Transverse colon (tissue), 4 donors: ENCODE results near the gene ARMC5. TPM values are rescaled to one million over a fixed set of nuclear protein-coding genes. Genes with fewer than 3 reads are reported as not detected.

Experiments
- DNase-seq: peaks from one replicate; pipeline ENCODE4 v3.0.0-alpha.2; 2019
- H3K27ac ChIP-seq, 4 donors: fragments of 200-600 bp; sonication (generic); 2 replicates each; pipeline ENCODE4 v1.5.1; 2016 to 2018; ENCODE audit warnings: inconsistent platforms in 4 of 4
- H3K27me3 ChIP-seq: fragments of 200-600 bp; sonication (generic); 2 replicates; pipeline ENCODE4 v1.5.1; 2017; ENCODE audit warnings: inconsistent platforms
- H3K36me3 ChIP-seq, 4 donors: fragments of 200-600 bp; sonication (generic); 2 replicates each; pipeline ENCODE4 v1.5.1; 2017 to 2019; ENCODE audit warnings: inconsistent platforms in 4 of 4
- H3K4me1 ChIP-seq, 4 donors: fragments of 200-600 bp; sonication (generic); 2 replicates each; pipeline ENCODE4 v1.5.1; 2017 to 2020; ENCODE audit warnings: inconsistent platforms in 4 of 4
- H3K4me3 ChIP-seq, 4 donors: fragments of 200-600 bp; sonication (generic); 1 replicate in 1 of 4; 2 replicates in 3 of 4; pipeline versions ENCODE4 v1.5.1 to v1.6.1; 2017 to 2019; ENCODE audit warnings: inconsistent platforms in 4 of 4
- H3K9me3 ChIP-seq, 2 donors: fragments of 200-600 bp; sonication (generic); 2 replicates each; pipeline ENCODE4 v1.5.1; 2017 to 2019; ENCODE audit warnings: inconsistent platforms in 2 of 2
- EP300 ChIP-seq: sonication (generic); formaldehyde crosslinking; IDR thresholded peaks from one replicate; pipeline ENCODE4 v1.6.1; 2017; ENCODE audit warnings: antibody characterized with exemption, low read depth
- POLR2A ChIP-seq: fragments of 450-650 bp; IDR thresholded peaks from one replicate; pipeline ENCODE4 v1.6.1; 2016; ENCODE audit warnings: antibody characterized with exemption, mild to moderate bottlenecking, moderate library complexity
- POLR2AphosphoS5 ChIP-seq, 3 donors: sonication (generic); formaldehyde crosslinking; IDR thresholded peaks; one replicate each; pipeline ENCODE4 v1.6.1; 2016; ENCODE audit warnings: antibody characterized with exemption in 3 of 3
- WGBS, 2 donors: methylation state at CpG; one replicate each; pipeline ENCODE4 v1.1.5; 2018; ENCODE audit warnings: low coverage in 1 of 2; 5-methylcytosine and 5-hydroxymethylcytosine counted together
- in situ Hi-C, 4 donors: fragments of 200-750 bp; cut with MboI; loops; one replicate each; pipeline versions ENCODE4 v1.15.0 to v1.15.1; 2017; ENCODE audit warnings: low sequenced_read_pairs in 3 of 4, low pct_ligation_motif_present in 1 of 4, low pct_unique_long_range_greater_than_20kb in 1 of 4
- intact Hi-C: fragments of 100-400 bp; cut with DNase I; formaldehyde crosslinking; loops from one replicate; pipeline ENCODE4 v1.15.1; 2023; ENCODE audit warnings: low total_unique reads
- total RNA-seq, 4 donors: library from RNA; depleted of rRNA; stranded (reverse); fragments of >200 nt; gene quantifications; one replicate each; pipeline ENCODE4 v1.1.0, GENCODE V29; 2016
- TF ChIP-seq, protein P1 (sequence below), 5 experiments: fragments of 200-600 bp in 3 of 5; fragments of 450-650 bp in 2 of 5; sonication (generic) in 3 of 5; IDR thresholded peaks; 1 replicate in 2 of 5; 2 replicates in 3 of 5; pipeline ENCODE4 v1.5.1; 2016 to 2017; ENCODE audit warnings: antibody characterized with exemption in 5 of 5, inconsistent platforms in 3 of 5, mild to moderate bottlenecking in 2 of 5, moderate library complexity in 1 of 5

The ARMC5 gene
- total RNA-seq, 4 donors from 2014 or later = 3.2 to 17.6 (median 8.4) TPM

- DNase-seq = peak; percentile 81
- no peaks in the 10 kb centered on the region for H3K9me3 ChIP-seq
- in situ Hi-C loops = loop anchor here in 1 of 4 donors (25.0 kb wide), 1 partner anchor 101 kb away; the partner anchor contains the start of gene ITGAD
Measured at GRCh38 chr16:31487720-31488467, 28.6 kb downstream of the ARMC5 start.

GRCh38 chr16:31488468-31489297 is 29.4 kb downstream of the ARMC5 start:
- in situ Hi-C loops = loop anchor here in 1 of 4 donors (25.0 kb wide), 1 partner anchor 101 kb away; the partner anchor contains the start of gene ITGAD
- TF ChIP-seq, protein P1, sequence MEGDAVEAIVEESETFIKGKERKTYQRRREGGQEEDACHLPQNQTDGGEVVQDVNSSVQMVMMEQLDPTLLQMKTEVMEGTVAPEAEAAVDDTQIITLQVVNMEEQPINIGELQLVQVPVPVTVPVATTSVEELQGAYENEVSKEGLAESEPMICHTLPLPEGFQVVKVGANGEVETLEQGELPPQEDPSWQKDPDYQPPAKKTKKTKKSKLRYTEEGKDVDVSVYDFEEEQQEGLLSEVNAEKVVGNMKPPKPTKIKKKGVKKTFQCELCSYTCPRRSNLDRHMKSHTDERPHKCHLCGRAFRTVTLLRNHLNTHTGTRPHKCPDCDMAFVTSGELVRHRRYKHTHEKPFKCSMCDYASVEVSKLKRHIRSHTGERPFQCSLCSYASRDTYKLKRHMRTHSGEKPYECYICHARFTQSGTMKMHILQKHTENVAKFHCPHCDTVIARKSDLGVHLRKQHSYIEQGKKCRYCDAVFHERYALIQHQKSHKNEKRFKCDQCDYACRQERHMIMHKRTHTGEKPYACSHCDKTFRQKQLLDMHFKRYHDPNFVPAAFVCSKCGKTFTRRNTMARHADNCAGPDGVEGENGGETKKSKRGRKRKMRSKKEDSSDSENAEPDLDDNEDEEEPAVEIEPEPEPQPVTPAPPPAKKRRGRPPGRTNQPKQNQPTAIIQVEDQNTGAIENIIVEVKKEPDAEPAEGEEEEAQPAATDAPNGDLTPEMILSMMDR (IDR thresholded peaks at IDR 0.05) = no peak
- TF ChIP-seq POLR2A (no peak), POLR2AphosphoS5 (IDR thresholded peaks at IDR 0.05) (no peak), EP300 (no peak)
- DNase-seq = no peak
- peaks cover 8% of the 10 kb centered on the region for H3K27me3 ChIP-seq
- H3K36me3 ChIP-seq = peaks cover 0 to 10% (median 0%) of the 10 kb centered on the region in 4 donors
- peak overlapping the region in 3 of 4 donors; percentile 36 to 54 (median 46) for H3K4me3 ChIP-seq
- WGBS, 2 donors = 86% methylated on average over 53 of the region's 77 CpGs; no CpG with 5 or more reads in 1 of the 2 donors
- H3K4me1 ChIP-seq = peaks cover 4 to 29% (median 17%) of the 10 kb centered on the region in 4 donors
- H3K27ac ChIP-seq = no peak overlapping the region
- no peaks in the 10 kb centered on the region for H3K9me3 ChIP-seq
- intact Hi-C loops = no loop called here

More at GRCh38 chr16:31487720-31488467, 28.6 kb downstream of the ARMC5 start:
- TF ChIP-seq POLR2A (peak; percentile 52), POLR2AphosphoS5 (IDR thresholded peaks at IDR 0.05) (peak; percentile 26 to 62 (median 57))
- TF ChIP-seq, protein P1 (IDR thresholded peaks at IDR 0.05) = no peak
- Histone ChIP-seq H3K27ac (peak overlapping the region; percentile 18 to 57 (median 30)), H3K4me3 (peak overlapping the region; percentile 26 to 54 (median 41)), H3K36me3 (peaks cover 0 to 4% (median 0%) of the 10 kb centered on the region in 4 donors), H3K27me3 (peaks cover 8% of the 10 kb centered on the region), H3K4me1 (peaks cover 4 to 29% (median 17%) of the 10 kb centered on the region in 4 donors)
- intact Hi-C loops = no loop called here
- 4% methylated on average over 54 of the region's 60 CpGs; no CpG with 5 or more reads in 1 of the 2 donors for WGBS, 2 donors

- in situ Hi-C loops = loop anchor here in 1 of 4 donors (25.0 kb wide), 1 partner anchor 102 kb away; the partner anchor contains the start of gene ITGAD
- Histone ChIP-seq H3K27me3 (peaks cover 8% of the 10 kb centered on the region), H3K27ac (no peak overlapping the region), H3K9me3 (no peaks in the 10 kb centered on the region), H3K4me3 (no peak overlapping the region), H3K4me1 (peaks cover 4 to 29% (median 17%) of the 10 kb centered on the region in 4 donors), H3K36me3 (peaks cover 0 to 12% (median 0%) of the 10 kb centered on the region in 4 donors)
- WGBS, 2 donors = 91% methylated on average over 7 of the region's 7 CpGs; no CpG with 5 or more reads in 1 of the 2 donors
- TF ChIP-seq POLR2A = no peak
- intact Hi-C loops = no loop called here
- DNase-seq = no peak
Measured at GRCh38 chr16:31489298-31489564, 29.9 kb downstream of the ARMC5 start.

- Histone ChIP-seq H3K27me3 (peaks cover 8% of the 10 kb centered on the region), H3K9me3 (no peaks in the 10 kb centered on the region), H3K4me3 (no peak overlapping the region), H3K27ac (no peak overlapping the region), H3K36me3 (peaks cover 0 to 12% (median 0%) of the 10 kb centered on the region in 4 donors), H3K4me1 (peaks cover 4 to 22% (median 17%) of the 10 kb centered on the region in 4 donors)
- no peak for DNase-seq
- 88 to 90% methylated on average over 2 to 22 of the region's 22 CpGs for WGBS, 2 donors
- in situ Hi-C loops = loop anchor here in 1 of 4 donors (25.0 kb wide), 1 partner anchor 103 kb away; the partner anchor contains the start of gene ITGAD
- intact Hi-C loops = no loop called here
- no peak for TF ChIP-seq POLR2A
Measured at GRCh38 chr16:31489616-31490584, 30.6 kb downstream of the ARMC5 start.
